Rectal smooth muscle tissue (tissue), 1 donor: ENCODE data around the gene CLDN6.

Source experiments
- H3K27ac ChIP-seq: one replicate; pipeline ENCODE4 v1.7.0; 2013; ENCODE audit warnings: low read depth, low read length, inconsistent platforms
- H3K27me3 ChIP-seq: one replicate; pipeline ENCODE4 v1.7.0; 2013; ENCODE audit warnings: low read length; ENCODE audit not compliant: control insufficient read depth, insufficient read depth
- H3K36me3 ChIP-seq: one replicate; pipeline ENCODE4 v1.7.0; 2013; ENCODE audit warnings: low read length; ENCODE audit not compliant: control insufficient read depth, insufficient read depth
- H3K4me1 ChIP-seq: one replicate; pipeline ENCODE4 v1.7.0; 2013; ENCODE audit warnings: low read length; ENCODE audit not compliant: control insufficient read depth, insufficient read depth
- H3K4me3 ChIP-seq: one replicate; pipeline ENCODE4 v1.7.0; 2013; ENCODE audit warnings: low read length
- H3K9ac ChIP-seq: one replicate; pipeline ENCODE4 v1.7.0; 2013; ENCODE audit warnings: low read length

The CLDN6 gene

GRCh38 chr16:3022684-3023414 lies 4.9 kb upstream of the CLDN6 start:
- H3K4me3 ChIP-seq, result peak overlapping the region; percentile 76
- H3K27me3 ChIP-seq, result no peaks in the 10 kb centered on the region
- no peaks in the 10 kb centered on the region for H3K36me3 ChIP-seq
- peak overlapping the region; percentile 94 for H3K27ac ChIP-seq
- peak overlapping the region; percentile 1 for H3K9ac ChIP-seq
- peaks cover 14% of the 10 kb centered on the region for H3K4me1 ChIP-seq

- Histone ChIP-seq H3K27ac (peak overlapping the region; percentile 94), H3K4me1 (peaks cover 14% of the 10 kb centered on the region), H3K36me3 (no peaks in the 10 kb centered on the region), H3K9ac (no peak overlapping the region), H3K27me3 (no peaks in the 10 kb centered on the region), H3K4me3 (peak overlapping the region; percentile 76)
Measured at GRCh38 chr16:3022208-3022683, 4.3 kb upstream of the CLDN6 start.

DNA sequence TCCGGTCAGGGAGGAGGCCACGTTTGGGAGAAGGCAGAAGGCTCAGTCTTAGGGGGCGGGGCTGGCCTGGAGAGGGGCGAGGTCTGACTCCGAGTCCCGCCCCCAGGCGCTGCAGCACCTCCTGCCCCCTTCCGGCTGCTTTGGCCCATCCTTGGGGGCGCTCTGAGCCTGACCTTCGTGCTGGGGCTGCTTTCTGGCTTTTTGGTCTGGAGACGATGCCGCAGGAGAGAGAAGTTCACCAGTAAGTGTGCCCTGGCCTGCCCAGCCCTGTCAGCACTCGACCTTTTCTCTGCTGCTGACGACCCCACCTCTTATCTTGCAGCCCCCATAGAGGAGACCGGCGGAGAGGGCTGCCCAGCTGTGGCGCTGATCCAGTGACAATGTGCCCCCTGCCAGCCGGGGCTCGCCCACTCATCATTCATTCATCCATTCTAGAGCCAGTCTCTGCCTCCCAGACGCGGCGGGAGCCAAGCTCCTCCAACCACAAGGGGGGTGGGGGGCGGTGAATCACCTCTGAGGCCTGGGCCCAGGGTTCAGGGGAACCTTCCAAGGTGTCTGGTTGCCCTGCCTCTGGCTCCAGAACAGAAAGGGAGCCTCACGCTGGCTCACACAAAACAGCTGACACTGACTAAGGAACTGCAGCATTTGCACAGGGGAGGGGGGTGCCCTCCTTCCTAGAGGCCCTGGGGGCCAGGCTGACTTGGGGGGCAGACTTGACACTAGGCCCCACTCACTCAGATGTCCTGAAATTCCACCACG lies 3.6 kb upstream of the CLDN6 start:
- H3K4me3 ChIP-seq, result peak overlapping the region; percentile 71
- peaks cover 14% of the 10 kb centered on the region for H3K4me1 ChIP-seq
- no peaks in the 10 kb centered on the region for H3K36me3 ChIP-seq
- peak overlapping the region; percentile 7 for H3K9ac ChIP-seq
- H3K27ac ChIP-seq, result peak overlapping the region; percentile 93
- H3K27me3 ChIP-seq, result no peaks in the 10 kb centered on the region

DNA sequence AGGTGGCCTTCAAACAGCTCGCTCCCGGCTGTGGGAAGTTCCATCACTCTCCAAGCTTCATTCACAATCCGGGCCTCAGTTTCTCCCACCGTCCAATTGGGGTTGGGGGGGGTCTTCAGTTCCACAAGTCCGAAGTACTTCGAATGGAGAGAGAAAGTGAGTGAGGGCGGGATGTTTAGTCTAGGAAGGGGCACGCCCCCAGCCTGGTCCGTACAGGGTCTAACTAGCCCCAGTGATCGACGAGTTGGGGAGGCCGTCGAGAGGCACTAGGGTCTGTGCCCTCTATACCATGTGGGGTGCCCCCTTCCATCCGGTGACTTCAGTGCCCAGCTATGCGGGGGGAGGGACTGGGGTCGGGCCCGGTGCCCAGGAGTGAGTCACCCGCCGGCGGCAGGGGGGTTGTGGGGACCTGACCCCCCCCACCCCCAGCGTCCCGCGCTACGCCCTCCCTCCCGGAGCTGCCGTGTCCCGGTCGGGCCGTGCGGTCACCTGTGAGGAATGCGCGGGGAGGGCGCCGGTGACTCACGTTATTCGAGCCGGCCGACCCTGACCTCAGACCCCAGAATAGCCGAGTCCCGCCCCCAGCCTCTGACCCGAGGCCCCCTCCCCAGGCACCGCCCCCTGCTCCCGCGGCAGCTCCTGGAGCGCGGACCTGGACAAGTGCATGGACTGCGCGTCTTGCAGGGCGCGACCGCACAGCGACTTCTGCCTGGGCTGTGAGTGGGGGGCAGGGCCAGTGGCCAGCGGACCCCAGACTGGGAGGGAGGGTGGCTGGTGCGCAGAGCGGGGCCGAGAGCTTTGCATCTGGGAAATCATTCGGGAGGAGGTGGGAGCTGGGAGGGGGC lies 2.8 kb upstream of the CLDN6 start:
- peak overlapping the region; percentile 71 for H3K4me3 ChIP-seq
- H3K36me3 ChIP-seq, result no peaks in the 10 kb centered on the region
- peaks cover 14% of the 10 kb centered on the region for H3K4me1 ChIP-seq
- H3K9ac ChIP-seq, result peak overlapping the region; percentile 1
- H3K27ac ChIP-seq, result peak overlapping the region; percentile 93
- H3K27me3 ChIP-seq, result peaks cover 5% of the 10 kb centered on the region

DNA sequence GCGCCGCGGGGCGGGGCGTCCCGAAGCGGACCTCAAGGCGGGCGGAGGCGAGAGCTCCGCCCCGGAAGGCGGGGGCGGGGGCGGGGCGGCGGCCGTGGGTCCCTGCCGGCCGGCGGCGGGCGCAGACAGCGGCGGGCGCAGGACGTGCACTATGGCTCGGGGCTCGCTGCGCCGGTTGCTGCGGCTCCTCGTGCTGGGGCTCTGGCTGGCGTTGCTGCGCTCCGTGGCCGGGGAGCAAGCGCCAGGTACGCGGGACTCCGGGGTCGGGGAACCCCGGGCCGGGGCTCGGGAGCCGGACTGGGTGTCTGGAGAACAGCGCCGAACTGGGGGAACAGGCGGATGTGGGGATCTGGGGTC lies 2.2 kb upstream of the CLDN6 start, which contains the start of gene TNFRSF12A:
TSS of gene TNFRSF12A (plus strand) at position 122 of the 357 bp plus-strand sequence. CDS start at position 152, 30 bp downstream.
- Histone ChIP-seq H3K4me3 (peak within 1 kb of the TSS; percentile 71), H3K4me1 (peaks cover 14% of the 10 kb centered on the region), H3K27ac (peak within 1 kb of the TSS; percentile 93), H3K9ac (peak within 1 kb of the TSS; percentile 1), H3K36me3 (no peaks in the 10 kb centered on the region), H3K27me3 (peaks cover 5% of the 10 kb centered on the region)

- Histone ChIP-seq H3K36me3 (no peaks in the 10 kb centered on the region), H3K9ac (no peak overlapping the region), H3K4me3 (peak overlapping the region; percentile 61), H3K4me1 (peaks cover 14% of the 10 kb centered on the region), H3K27me3 (peaks cover 5% of the 10 kb centered on the region), H3K27ac (no peak overlapping the region)
Measured at GRCh38 chr16:3019594-3020246, 1.7 kb upstream of the CLDN6 start.

DNA sequence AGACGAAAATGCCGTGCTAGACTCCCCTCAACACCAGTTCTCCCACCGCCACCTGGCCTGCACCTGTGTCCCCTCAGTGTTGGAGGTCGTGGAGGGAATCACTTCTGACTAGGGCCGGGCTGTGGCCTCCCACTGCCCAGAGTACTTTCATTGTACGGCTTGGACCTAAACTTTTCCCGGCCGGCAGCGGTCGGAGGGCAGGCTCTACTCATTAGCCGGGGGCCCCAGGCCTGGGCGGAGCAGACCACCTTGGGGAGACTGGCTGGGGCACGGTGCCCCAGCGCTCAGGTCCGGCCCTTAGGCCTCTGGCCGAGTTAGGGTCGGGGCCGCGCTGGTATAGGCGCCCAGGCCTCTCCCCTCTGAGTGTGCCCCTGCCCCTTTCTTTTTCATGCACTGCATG lies 639 bp downstream of the CLDN6 start:
- H3K4me3 ChIP-seq, result no peak overlapping the region

GRCh38 chr16:3015865-3016521 lies 2.0 kb downstream of the CLDN6 start:
- H3K36me3 ChIP-seq, result no peaks in the 10 kb centered on the region
- H3K9ac ChIP-seq, result no peak overlapping the region
- H3K27me3 ChIP-seq, result peaks cover 9% of the 10 kb centered on the region
- H3K4me3 ChIP-seq, result no peak overlapping the region
- peaks cover 2% of the 10 kb centered on the region for H3K4me1 ChIP-seq
- H3K27ac ChIP-seq, result no peak overlapping the region

More for the DNA sequence above, 639 bp downstream of the CLDN6 start:
- no peak overlapping the region for H3K27ac ChIP-seq
- no peaks in the 10 kb centered on the region for H3K36me3 ChIP-seq
- H3K27me3 ChIP-seq, result peaks cover 6% of the 10 kb centered on the region
- H3K4me1 ChIP-seq, result peaks cover 8% of the 10 kb centered on the region
- H3K9ac ChIP-seq, result no peak overlapping the region

- Histone ChIP-seq H3K4me1 (peaks cover 1% of the 10 kb centered on the region), H3K27me3 (peaks cover 9% of the 10 kb centered on the region), H3K27ac (no peak overlapping the region), H3K9ac (no peak overlapping the region), H3K36me3 (no peaks in the 10 kb centered on the region), H3K4me3 (no peak overlapping the region)
Measured at GRCh38 chr16:3014971-3015370, 3.0 kb downstream of the CLDN6 start.

GRCh38 chr16:3013998-3014690 lies 3.8 kb downstream of the CLDN6 start:
- Histone ChIP-seq H3K27ac (no peak overlapping the region), H3K27me3 (peaks cover 9% of the 10 kb centered on the region), H3K36me3 (no peaks in the 10 kb centered on the region), H3K4me1 (no peaks in the 10 kb centered on the region), H3K4me3 (no peak overlapping the region), H3K9ac (no peak overlapping the region)

DNA sequence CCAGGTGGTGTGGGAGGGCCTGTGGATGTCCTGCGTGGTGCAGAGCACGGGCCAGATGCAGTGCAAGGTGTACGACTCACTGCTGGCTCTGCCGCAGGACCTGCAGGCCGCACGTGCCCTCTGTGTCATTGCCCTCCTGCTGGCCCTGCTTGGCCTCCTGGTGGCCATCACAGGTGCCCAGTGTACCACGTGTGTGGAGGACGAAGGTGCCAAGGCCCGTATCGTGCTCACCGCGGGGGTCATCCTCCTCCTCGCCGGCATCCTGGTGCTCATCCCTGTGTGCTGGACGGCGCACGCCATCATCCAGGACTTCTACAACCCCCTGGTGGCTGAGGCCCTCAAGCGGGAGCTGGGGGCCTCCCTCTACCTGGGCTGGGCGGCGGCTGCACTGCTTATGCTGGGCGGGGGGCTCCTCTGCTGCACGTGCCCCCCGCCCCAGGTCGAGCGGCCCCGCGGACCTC lies 4.5 kb downstream of the CLDN6 start:
- Histone ChIP-seq H3K4me3 (no peak overlapping the region), H3K27ac (no peak overlapping the region), H3K4me1 (no peaks in the 10 kb centered on the region), H3K9ac (no peak overlapping the region), H3K27me3 (peaks cover 12% of the 10 kb centered on the region), H3K36me3 (no peaks in the 10 kb centered on the region)
